Measurements from ENCODE around the gene CLCN1.

GRCh38 chr7:143369678-143370651 is 54.1 kb downstream of the CLCN1 start:
- TF ChIP-seq CTCF (conservative IDR thresholded peaks at IDR 0.05; ENCODE audit: low read depth, low read length) (no peak), POLR2A (IDR thresholded peaks at IDR 0.05; ENCODE audit: low read depth, low read length) (no peak), MXI1 (IDR thresholded peaks at IDR 0.05; ENCODE audit: borderline replicate concordance, low read depth, low read length) (no peak), RAD21 (IDR thresholded peaks at IDR 0.05; ENCODE audit: low read length) (no peak), RFX5 (IDR thresholded peaks at IDR 0.05; ENCODE audit: low read depth, low read length) (no peak), FOS (IDR thresholded peaks at IDR 0.05; ENCODE audit: low read depth, low read length) (no peak), CEBPB (IDR thresholded peaks at IDR 0.05; ENCODE audit: low read depth, low read length) (no peak), RCOR1 (IDR thresholded peaks at IDR 0.05; ENCODE audit: insufficient replicate concordance, low read length) (no peak), SMC3 (IDR thresholded peaks at IDR 0.05; ENCODE audit: low read depth, low read length) (no peak), ELK1 (IDR thresholded peaks at IDR 0.05; ENCODE audit: borderline replicate concordance, low read depth, low read length) (no peak), MAFK (IDR thresholded peaks at IDR 0.05; ENCODE audit: low read depth, low read length) (no peak), NFE2L2 (IDR thresholded peaks at IDR 0.05; ENCODE audit: low read depth, low read length) (no peak)
- TF ChIP-seq, protein P1, sequence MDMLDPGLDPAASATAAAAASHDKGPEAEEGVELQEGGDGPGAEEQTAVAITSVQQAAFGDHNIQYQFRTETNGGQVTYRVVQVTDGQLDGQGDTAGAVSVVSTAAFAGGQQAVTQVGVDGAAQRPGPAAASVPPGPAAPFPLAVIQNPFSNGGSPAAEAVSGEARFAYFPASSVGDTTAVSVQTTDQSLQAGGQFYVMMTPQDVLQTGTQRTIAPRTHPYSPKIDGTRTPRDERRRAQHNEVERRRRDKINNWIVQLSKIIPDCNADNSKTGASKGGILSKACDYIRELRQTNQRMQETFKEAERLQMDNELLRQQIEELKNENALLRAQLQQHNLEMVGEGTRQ (IDR thresholded peaks at IDR 0.05; ENCODE audit: low read depth, low read length): no peak

Measured in IMR-90 (cell line).